ENCODE measurements around the gene TRPM5. TPM values are rescaled to one million over a fixed set of nuclear protein-coding genes. Genes with fewer than 3 reads are reported as not detected.

TRPM5 gene
- total and polyA plus RNA-seq, 8 donors = 0.15 to 11.6 (median 0.45) TPM; not detected in 1

GRCh38 chr11:2444821-2445745, 769 bp upstream of the TRPM5 start, which contains the start of gene KCNQ1:
TSS of gene KCNQ1 (plus strand) at chr11:2445008. CDS start at chr11:2445099, 91 bp downstream.
- Histone ChIP-seq H3K36me3 (no peaks in the 10 kb centered on the region), H3K4me3 (peak within 1 kb of the TSS; percentile 43 to 63 (median 56)), H3K27ac (peak within 1 kb of the TSS; percentile 74 to 88 (median 82)), H3K4me1 (peaks cover 19 to 51% (median 41%) of the 10 kb centered on the region in 4 donors), H3K9me3 (peaks cover 0 to 6% (median 0%) of the 10 kb centered on the region in 4 donors), H3K27me3 (peaks cover 5 to 87% (median 9%) of the 10 kb centered on the region in 3 donors)
- TF ChIP-seq POLR2AphosphoS5 (IDR thresholded peaks at IDR 0.05) (peak in 2 of 3 donors; percentile 55 to 72), POLR2A (IDR thresholded peaks at IDR 0.05) (no peak), CTCF (IDR thresholded peaks at IDR 0.05) (peak in 1 of 7 experiments; percentile 37)
- WGBS, 5 donors = 1 to 9% (median 2%) methylated on average over 18 to 107 of the region's 116 CpGs
- intact Hi-C loops (cut with DNase I; ENCODE audit: low total_unique reads) = no loop called here
- peak; percentile 87 to 88 for DNase-seq

DNA sequence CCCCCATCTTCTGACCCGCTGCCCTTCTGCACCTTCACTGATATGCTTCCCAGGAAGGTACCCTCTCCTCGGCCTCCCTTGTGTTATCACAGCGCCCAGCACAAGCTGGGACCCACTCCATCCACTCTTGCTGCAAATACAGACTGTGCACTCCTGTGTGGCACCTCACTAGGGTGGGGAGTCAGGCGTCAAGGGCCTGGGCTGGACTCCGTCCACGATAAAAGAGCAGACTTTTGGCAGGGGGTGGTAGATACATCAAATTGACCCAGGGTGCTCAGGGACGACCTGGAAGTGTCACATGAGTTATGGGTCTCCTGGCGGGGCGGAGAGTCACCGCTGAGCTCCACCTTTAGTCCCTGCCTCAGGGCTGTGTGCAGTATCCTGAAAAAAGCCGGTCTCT, 908 bp downstream of the TRPM5 start:
- Histone ChIP-seq H3K27me3 (peaks cover 5 to 71% (median 9%) of the 10 kb centered on the region in 3 donors), H3K4me1 (peaks cover 19 to 51% (median 40%) of the 10 kb centered on the region in 4 donors)
- DNase-seq = no peak

GRCh38 chr11:2442589-2442988, 1.7 kb downstream of the TRPM5 start:
- intact Hi-C loops (cut with DNase I; ENCODE audit: low total_unique reads) = no loop called here
- DNase-seq = peak in 1 of 2 donors; percentile 35
- no peaks in the 10 kb centered on the region for H3K36me3 ChIP-seq
- 78 to 96% (median 84%) methylated on average over 2 of the region's 2 CpGs for WGBS, 5 donors
- TF ChIP-seq POLR2AphosphoS5 (IDR thresholded peaks at IDR 0.05) = no peak
- no peak for TF ChIP-seq CTCF (IDR thresholded peaks at IDR 0.05)
- no peak for TF ChIP-seq EP300 (IDR thresholded peaks at IDR 0.05)
- TF ChIP-seq POLR2A (IDR thresholded peaks at IDR 0.05) = no peak
- peaks cover 5 to 64% (median 9%) of the 10 kb centered on the region in 3 donors for H3K27me3 ChIP-seq
- peaks cover 0 to 6% (median 0%) of the 10 kb centered on the region in 4 donors for H3K9me3 ChIP-seq
- no peak overlapping the region for H3K4me3 ChIP-seq
- H3K27ac ChIP-seq = no peak overlapping the region
- H3K4me1 ChIP-seq = peaks cover 14 to 42% (median 32%) of the 10 kb centered on the region in 4 donors

More for the DNA sequence above, 908 bp downstream of the TRPM5 start:
- TF ChIP-seq CTCF (IDR thresholded peaks at IDR 0.05) (no peak), EP300 (IDR thresholded peaks at IDR 0.05) (no peak), POLR2A (IDR thresholded peaks at IDR 0.05) (no peak), POLR2AphosphoS5 (IDR thresholded peaks at IDR 0.05) (no peak)
- intact Hi-C loops (cut with DNase I; ENCODE audit: low total_unique reads) = no loop called here
- peaks cover 0 to 6% (median 0%) of the 10 kb centered on the region in 4 donors for H3K9me3 ChIP-seq
- H3K4me3 ChIP-seq = no peak overlapping the region
- WGBS, 5 donors = 48 to 58% (median 56%) methylated on average over 8 to 11 of the region's 11 CpGs
- no peaks in the 10 kb centered on the region for H3K36me3 ChIP-seq
- H3K27ac ChIP-seq = no peak overlapping the region

- H3K4me1 ChIP-seq = peaks cover 5 to 28% (median 18%) of the 10 kb centered on the region in 4 donors
- H3K9me3 ChIP-seq = peaks cover 0 to 6% (median 0%) of the 10 kb centered on the region in 4 donors
- H3K36me3 ChIP-seq = no peaks in the 10 kb centered on the region
- intact Hi-C loops (cut with DNase I; ENCODE audit: low total_unique reads) = no loop called here
- H3K27ac ChIP-seq = no peak overlapping the region
- no peak overlapping the region for H3K4me3 ChIP-seq
- TF ChIP-seq POLR2AphosphoS5 (IDR thresholded peaks at IDR 0.05) (no peak), CTCF (IDR thresholded peaks at IDR 0.05) (no peak), POLR2A (IDR thresholded peaks at IDR 0.05) (no peak), EP300 (IDR thresholded peaks at IDR 0.05) (no peak)
- H3K27me3 ChIP-seq = peaks cover 5 to 62% (median 9%) of the 10 kb centered on the region in 3 donors
- WGBS, 5 donors = 56 to 72% (median 65%) methylated on average over 3 to 4 of the region's 4 CpGs
- DNase-seq = peak in 1 of 2 donors; percentile 53
Measured at GRCh38 chr11:2441171-2441570, 3.1 kb downstream of the TRPM5 start.

Data from stomach (tissue), 9 donors.